ENCODE results near the gene ZP3.
A peak's percentile ranks its signal among the peaks of the same experiment; 100 is the strongest.
"Not testable (repeated sequence)": the region's sequence is repeated elsewhere in the genome, so short reads cannot be mapped to it uniquely, and the experiment has no call there.

Gene ZP3

DNA sequence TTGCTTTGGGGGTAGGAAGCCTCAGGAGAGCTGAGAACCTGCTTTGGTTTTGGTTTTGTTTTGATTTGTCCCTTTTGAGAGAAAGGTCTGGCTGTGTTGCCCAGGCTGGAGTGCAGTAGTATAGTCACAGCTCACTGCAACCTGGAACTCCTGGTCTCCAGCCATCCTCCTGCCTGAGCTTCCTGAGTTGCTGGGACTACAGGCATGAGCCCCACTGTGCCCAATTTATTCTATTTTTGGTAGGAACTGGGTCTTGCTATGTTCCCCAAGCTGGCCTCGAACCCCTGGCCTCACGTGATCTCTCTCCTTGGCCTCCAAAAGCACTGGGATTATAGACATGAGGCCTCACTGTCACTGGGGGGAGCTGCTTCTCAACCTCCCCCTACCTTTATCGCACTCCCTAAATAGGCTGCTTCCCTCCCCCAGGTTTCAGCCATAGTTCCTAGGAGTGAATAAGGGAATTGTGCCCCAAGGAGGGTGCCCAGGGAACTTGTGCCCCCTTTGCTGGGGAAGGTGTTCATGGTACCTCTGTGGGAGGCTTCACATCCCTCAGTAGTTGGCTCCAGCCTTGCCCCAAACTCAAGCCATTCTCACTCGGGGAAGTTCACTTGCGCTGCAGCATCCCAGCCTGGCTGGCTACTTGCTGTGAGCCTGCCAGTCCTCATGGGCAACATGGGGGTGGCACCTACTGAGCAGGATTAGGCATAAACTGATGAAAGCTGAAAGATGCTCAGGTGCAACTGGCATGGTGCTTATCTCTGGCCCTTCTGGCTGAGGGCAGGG, 18.1 kb downstream of the ZP3 start:
- H3K4me3 Mint-ChIP-seq; DNase-seq (ENCODE audit: low spot score in 2 of 2); H3K27me3 Mint-ChIP-seq; H3K36me3 Mint-ChIP-seq; H3K4me1 Mint-ChIP-seq; H3K27ac Mint-ChIP-seq; H3K9me3 Mint-ChIP-seq; ATAC-seq (ENCODE audit: low read depth): not testable (repeated sequence)

DNA sequence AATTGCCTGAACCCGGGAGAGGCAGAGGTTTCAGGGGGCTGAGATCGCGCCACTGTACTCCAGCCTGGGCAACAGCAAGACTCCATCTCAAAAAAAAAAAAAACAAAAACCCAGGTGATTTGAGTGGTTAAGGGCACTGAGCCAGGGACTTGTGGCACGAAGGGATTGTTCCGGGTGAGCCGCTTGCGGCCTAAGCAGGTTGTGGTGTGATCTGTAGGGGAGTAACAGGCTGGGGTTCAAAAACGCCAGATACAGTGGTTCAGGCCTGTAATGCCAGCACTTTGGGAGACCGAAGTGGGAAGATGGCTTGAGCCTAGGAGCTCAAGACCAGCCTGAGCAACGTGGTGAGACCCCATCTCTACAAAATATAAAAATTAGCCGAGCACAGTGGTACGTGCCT, 19.1 kb downstream of the ZP3 start:
- DNase-seq (ENCODE audit: low spot score in 2 of 2); H3K9me3 Mint-ChIP-seq; H3K27me3 Mint-ChIP-seq; ATAC-seq (ENCODE audit: low read depth); H3K4me3 Mint-ChIP-seq; H3K27ac Mint-ChIP-seq; H3K36me3 Mint-ChIP-seq; H3K4me1 Mint-ChIP-seq: not testable (repeated sequence)

DNA sequence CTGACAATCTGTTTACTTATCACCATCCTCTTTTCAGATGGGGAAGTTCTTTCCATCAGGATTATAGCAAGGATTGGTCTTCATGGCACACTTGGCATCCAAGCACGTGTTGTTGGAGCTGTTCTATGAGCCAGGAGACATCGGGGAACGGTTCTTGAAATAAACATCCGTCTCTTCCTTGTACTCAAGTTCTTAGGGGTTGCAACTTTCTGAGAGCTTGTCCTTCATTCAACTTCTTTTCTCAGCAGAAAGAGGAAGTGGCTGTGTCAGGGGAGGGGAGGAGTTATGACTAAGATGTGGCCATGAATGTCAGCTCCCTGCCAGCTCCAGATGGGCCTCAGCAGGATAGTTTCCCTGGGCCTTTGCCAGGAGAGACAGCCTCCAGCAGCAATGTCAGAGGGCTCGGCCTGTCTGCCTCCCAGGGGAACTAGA, 20.8 kb downstream of the ZP3 start:
- H3K36me3 Mint-ChIP-seq, H3K4me1 Mint-ChIP-seq, H3K27me3 Mint-ChIP-seq, H3K27ac Mint-ChIP-seq, H3K9me3 Mint-ChIP-seq: not testable (repeated sequence)
- peak in 1 of 2 donors; percentile 15 for DNase-seq (ENCODE audit: low spot score in 2 of 2)
- ATAC-seq (ENCODE audit: low read depth), result peak; percentile 96
- H3K4me3 Mint-ChIP-seq, result peak overlapping the region; percentile 29

DNA sequence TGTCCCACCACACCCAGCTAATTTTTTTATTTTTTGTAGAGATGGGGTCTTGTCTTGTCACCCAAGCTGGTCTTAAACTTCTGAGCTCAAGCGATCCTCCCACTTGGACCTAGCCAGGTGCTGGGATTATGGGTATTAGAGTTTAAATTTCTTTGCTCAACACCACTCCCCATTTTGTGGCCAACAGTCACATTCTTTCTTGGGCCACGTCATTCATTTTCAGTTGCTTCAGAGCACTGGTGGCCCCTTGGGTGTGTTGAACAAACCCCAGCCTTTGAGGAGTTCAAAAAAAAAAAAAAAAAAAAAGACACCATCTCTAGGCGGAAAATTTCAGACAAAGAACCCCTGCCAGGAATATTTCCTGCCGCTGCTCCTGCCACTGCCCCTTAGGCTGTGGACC, 32.3 kb downstream of the ZP3 start:
- not testable (repeated sequence) for H3K9me3 Mint-ChIP-seq; ATAC-seq (ENCODE audit: low read depth); H3K27me3 Mint-ChIP-seq; DNase-seq (ENCODE audit: low spot score in 2 of 2); H3K4me1 Mint-ChIP-seq; H3K27ac Mint-ChIP-seq; H3K4me3 Mint-ChIP-seq; H3K36me3 Mint-ChIP-seq

DNA sequence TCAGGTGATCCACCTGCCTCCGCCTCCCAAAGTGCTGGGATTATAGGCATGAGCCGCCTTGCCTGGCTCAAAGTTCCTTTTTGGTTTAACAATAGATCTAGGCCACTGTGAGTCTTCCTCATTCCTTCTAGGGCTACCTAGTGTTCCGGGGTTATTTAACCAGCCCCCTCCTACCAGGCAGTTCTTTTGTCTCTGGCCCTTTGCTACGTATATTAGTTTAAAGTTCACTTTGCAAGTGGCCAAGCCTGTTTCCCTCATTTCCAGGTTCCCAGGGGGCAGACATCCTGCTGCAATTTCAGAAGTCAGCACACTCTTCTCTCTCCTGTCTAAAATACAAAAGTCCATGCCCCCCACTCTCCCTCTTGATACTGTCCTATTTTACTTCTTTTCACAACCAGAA, 33.8 kb downstream of the ZP3 start:
- DNase-seq (ENCODE audit: low spot score in 2 of 2); H3K27me3 Mint-ChIP-seq; H3K27ac Mint-ChIP-seq; H3K4me1 Mint-ChIP-seq; H3K4me3 Mint-ChIP-seq; H3K36me3 Mint-ChIP-seq; H3K9me3 Mint-ChIP-seq; ATAC-seq (ENCODE audit: low read depth): not testable (repeated sequence)

DNA sequence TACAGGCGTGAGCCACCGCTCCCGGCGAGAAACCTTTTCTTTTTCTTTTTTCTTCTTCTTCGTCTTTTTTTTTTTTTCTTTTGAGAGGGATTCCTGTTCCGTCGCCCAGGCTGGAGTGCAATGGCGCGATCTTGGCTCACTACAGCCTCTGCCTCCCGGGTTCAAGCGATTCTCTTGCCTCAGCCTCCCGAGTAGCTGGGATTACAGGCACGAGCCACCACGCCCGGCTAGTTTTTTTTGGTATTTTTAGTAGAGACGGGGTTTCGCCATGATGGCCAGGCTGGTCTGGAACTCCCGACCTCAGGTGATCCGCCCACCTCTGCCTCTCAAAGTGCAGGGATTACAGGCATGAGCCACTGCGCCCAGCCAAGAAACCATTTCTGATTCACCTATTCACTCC, 36.0 kb downstream of the ZP3 start:
- H3K9me3 Mint-ChIP-seq; H3K27ac Mint-ChIP-seq; H3K27me3 Mint-ChIP-seq; ATAC-seq (ENCODE audit: low read depth); DNase-seq (ENCODE audit: low spot score in 2 of 2); H3K4me3 Mint-ChIP-seq; H3K4me1 Mint-ChIP-seq; H3K36me3 Mint-ChIP-seq: not testable (repeated sequence)

DNA sequence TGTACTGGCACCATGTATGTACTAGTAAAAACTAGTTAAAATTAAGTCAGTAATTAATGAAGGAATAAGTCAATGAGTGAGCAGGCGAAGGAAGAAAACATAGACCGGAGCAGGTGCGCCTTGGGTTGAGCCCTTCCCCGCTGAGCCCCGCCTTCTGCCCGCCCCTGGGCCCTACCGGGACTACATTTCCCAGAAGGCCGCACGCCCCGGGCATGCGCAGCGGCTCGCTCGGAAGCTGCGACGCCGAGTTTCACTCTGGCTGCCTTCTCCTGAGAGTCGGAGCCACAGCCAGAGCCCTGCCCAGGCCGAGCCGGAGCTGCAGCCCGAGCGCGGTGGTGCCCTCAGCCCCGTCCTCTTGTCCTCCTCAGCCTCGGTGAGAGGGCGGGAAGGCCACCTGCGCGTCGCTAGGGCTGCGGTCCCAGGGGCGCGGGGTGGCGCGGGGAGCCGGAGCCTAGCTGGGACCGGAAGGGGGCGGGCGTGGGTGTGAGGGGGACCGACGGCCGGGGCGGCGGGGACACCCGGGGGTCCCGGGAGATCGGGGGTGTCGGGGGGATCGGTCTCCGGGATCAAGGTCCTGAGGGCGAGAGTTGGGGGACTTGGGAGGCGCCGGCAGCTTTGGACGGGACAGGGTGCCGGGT, 36.8 kb downstream of the ZP3 start, which contains the start of gene DTX2:
DTX2 (plus strand) TSS at position 246 of the 638 bp plus-strand sequence. CDS start 18,801 bp downstream, outside the sequence.
- H3K4me3 Mint-ChIP-seq, result peak within 1 kb of the TSS; percentile 82
- H3K9me3 Mint-ChIP-seq, H3K4me1 Mint-ChIP-seq, H3K27me3 Mint-ChIP-seq, H3K27ac Mint-ChIP-seq, H3K36me3 Mint-ChIP-seq: not testable (repeated sequence)
- peak; percentile 94 for ATAC-seq (ENCODE audit: low read depth)
- peak; percentile 35 to 70 for DNase-seq (ENCODE audit: low spot score in 2 of 2)

DNA sequence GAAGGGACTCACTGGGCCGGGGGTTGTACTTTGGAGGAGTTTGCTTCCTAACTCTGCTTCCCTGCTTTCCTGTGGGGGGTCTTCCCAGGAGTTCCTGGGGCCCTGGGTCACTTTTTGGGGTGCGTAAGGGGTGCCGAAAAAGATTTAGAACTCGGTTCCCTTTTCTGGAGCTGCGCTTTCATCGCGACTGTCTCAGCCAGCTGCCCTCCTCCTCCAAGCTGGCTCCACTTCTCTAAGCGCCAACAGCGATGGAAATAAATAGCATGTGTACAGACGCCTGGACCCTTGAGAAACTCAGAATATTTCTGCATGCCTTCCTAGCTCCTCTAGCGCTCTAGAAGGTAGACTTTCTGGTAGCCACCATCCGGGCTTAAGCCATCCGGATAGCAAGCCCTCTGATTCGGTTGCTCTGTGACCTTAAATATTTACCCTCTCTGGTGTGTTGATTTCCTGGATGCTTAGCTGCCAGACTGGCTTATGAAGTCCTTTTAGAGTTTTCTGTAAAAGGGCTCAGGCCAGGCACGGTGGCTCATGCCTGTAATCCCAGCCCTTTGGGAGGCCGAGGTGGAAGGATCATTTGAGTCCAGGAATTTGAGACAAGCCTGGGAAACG, 37.6 kb downstream of the ZP3 start:
- H3K4me1 Mint-ChIP-seq; DNase-seq (ENCODE audit: low spot score in 2 of 2); H3K27me3 Mint-ChIP-seq; H3K36me3 Mint-ChIP-seq; H3K9me3 Mint-ChIP-seq; H3K27ac Mint-ChIP-seq; H3K4me3 Mint-ChIP-seq: not testable (repeated sequence)
- peak; percentile 48 for ATAC-seq (ENCODE audit: low read depth)

DNA sequence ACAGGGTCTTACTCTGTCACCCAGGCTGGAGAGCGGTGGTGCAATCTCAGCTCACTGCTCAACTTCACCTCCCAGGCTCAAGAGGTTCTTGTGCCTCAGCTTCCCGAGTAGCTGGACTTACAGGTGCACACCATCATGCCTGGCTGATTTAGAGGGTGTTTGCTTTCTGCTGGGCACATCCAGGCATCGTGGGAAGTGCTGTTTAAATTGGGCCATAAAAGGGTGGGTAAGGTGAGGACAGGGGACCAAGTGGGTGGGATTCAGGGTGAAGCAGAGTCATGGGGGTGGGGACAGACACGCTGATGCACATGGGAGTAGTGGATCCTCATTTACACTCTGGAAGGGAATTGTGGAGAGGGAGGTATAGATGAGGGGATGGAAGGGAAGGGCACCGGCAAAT, 40.2 kb downstream of the ZP3 start:
- not testable (repeated sequence) for H3K4me1 Mint-ChIP-seq; H3K36me3 Mint-ChIP-seq; H3K9me3 Mint-ChIP-seq; H3K27me3 Mint-ChIP-seq; DNase-seq (ENCODE audit: low spot score in 2 of 2); ATAC-seq (ENCODE audit: low read depth)
- peak overlapping the region; percentile 37 for H3K4me3 Mint-ChIP-seq
- H3K27ac Mint-ChIP-seq, result peak overlapping the region; percentile 62

DNA sequence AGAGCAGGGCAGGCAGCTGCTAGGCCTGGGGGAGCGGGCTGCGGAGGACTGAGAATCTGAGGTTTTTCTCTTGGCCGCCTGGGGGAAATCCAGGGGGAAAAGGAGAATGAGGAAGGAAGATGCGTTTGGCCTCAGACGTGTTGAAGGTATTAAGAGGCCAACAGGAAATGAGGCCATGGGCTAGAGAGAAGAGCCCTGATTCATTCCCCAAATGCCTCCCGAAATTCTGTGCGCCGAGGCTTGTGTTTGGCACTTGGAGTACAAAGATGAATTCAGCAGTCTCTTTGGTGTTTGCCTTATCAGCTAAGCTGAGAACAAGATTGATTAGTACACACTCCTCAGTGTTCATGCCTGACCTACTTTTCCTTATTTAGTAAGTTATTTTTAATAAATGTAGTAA, 41.2 kb downstream of the ZP3 start:
- not testable (repeated sequence) for H3K9me3 Mint-ChIP-seq; DNase-seq (ENCODE audit: low spot score in 2 of 2); H3K4me1 Mint-ChIP-seq; H3K27ac Mint-ChIP-seq; H3K4me3 Mint-ChIP-seq; H3K27me3 Mint-ChIP-seq; ATAC-seq (ENCODE audit: low read depth); H3K36me3 Mint-ChIP-seq

DNA sequence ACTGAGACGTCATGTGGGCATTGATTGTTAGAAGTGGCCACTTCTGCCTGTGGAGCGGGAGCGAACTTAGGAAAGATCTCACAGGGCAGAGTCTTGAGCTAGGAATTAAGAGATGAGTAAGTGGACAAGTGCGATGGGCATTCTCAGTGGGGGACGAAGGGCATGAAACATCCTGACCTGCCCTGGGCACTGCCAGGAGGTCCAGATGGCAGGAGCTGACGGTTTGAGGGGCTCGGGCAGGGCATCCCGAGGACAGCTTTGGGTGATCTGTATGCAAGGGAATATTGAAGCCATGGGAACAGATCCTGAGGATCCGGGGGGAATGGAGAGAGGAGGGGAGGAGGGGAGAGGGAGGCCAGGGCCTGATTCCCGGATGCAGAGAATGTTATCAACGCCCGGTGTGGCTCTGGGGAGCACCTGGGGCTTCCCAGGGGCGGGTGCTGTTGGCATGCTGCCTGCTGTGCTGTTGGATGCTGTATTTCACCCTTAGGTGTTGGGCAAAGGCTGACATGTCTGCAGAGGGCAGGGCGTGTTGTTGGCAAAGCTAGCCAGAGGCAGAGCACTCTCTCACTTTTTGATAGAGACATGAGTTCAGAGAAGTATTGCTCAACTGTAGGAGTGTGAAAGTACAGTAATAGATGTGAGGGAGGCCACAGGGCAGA, 43.1 kb downstream of the ZP3 start:
- H3K4me1 Mint-ChIP-seq; H3K27me3 Mint-ChIP-seq; H3K4me3 Mint-ChIP-seq; ATAC-seq (ENCODE audit: low read depth); H3K36me3 Mint-ChIP-seq; H3K27ac Mint-ChIP-seq; DNase-seq (ENCODE audit: low spot score in 2 of 2); H3K9me3 Mint-ChIP-seq: not testable (repeated sequence)

DNA sequence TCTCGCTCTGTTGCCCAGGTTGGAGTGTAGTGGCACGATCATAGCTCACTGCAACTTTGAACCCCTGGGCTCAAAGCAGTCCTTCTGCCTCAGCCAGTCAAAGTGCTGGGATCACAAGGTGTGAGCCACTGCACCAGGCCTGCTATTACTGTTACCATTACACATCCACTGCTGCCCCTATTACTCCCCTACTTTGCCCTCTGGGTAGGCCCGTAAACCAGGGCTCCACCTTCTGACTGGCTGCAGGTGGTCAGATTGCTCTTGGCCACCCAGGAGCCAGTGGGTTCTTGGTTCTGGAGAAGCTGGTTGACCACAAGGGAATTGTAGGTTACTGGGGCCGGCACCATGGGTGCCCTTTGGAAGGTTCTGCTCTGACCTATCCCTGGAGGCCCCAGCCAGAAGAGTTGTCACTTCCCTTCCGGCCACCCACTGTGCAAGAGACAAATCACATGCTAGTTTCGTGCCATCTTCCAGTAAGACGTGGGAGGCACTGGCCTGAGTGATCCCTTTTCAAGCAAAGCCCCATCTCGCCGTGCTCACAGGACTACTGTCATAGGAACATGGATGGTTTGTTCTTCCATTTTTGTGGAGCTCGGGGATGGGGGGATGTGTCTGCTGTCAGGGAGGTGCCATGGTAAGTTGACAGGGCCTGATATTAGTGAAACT, 46.9 kb downstream of the ZP3 start:
- DNase-seq (ENCODE audit: low spot score in 2 of 2); H3K9me3 Mint-ChIP-seq; H3K27me3 Mint-ChIP-seq; H3K4me1 Mint-ChIP-seq; H3K27ac Mint-ChIP-seq; H3K36me3 Mint-ChIP-seq; H3K4me3 Mint-ChIP-seq; ATAC-seq (ENCODE audit: low read depth): not testable (repeated sequence)

DNA sequence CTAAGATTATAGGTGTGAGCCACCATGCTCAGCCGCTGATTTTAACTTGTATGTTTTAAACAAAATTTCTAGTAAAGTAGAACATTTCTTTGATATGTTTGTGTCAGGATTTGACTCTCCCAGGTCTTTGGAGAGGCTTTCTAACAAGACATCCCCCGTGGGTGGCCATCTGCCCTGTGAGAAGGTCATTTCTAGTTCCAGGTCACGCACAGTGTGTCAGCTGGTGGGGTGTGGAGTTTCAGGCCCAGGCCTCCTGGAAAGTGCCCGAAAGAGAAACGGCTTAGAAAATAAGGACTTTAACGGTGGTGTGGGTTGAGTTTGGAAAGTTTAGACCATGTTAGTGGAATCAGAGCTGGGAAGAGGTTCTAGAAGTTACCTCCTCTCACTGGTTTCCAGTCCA, 48.3 kb downstream of the ZP3 start:
- H3K9me3 Mint-ChIP-seq; H3K27me3 Mint-ChIP-seq; H3K4me1 Mint-ChIP-seq; ATAC-seq (ENCODE audit: low read depth); DNase-seq (ENCODE audit: low spot score in 2 of 2); H3K36me3 Mint-ChIP-seq; H3K27ac Mint-ChIP-seq; H3K4me3 Mint-ChIP-seq: not testable (repeated sequence)

DNA sequence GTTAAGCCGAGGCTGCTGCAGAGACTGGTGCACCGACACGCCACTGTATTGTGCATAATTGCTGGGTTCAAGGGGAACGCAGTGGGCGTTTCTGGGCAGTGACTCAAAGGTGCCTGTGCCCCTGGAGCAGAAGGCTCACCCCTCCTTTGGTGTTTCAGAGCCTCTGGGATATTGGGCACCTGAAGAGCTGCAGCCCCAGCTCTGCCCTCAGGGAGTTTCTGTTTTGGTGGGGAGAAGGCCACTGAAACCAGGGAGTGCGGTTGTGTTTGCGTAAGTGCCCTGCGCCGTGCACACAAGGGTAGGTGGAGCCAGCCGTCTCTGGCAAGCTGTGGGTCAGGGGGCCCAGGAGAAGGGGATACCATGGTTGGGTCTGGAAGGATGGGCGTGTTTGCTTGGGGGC, 51.5 kb downstream of the ZP3 start:
- not testable (repeated sequence) for H3K27ac Mint-ChIP-seq; H3K4me3 Mint-ChIP-seq; H3K27me3 Mint-ChIP-seq; H3K9me3 Mint-ChIP-seq; ATAC-seq (ENCODE audit: low read depth); DNase-seq (ENCODE audit: low spot score in 2 of 2); H3K4me1 Mint-ChIP-seq; H3K36me3 Mint-ChIP-seq
